A673 (cell line): Measurements from ENCODE around the gene PCIF1.

Experiments used
- CTCF ChIP-seq: fragments of 300-800, 200-600 bp; sonication (generic); conservative IDR thresholded peaks from 2 replicates; pipeline ENCODE4 v1.5.1; 2017; ENCODE audit warnings: low read depth, mild to moderate bottlenecking, antibody characterized with exemption, low read length, moderate library complexity, mixed read lengths
- EZH2 ChIP-seq: fragments of 200-600 bp; sonication (generic); IDR thresholded peaks from 2 replicates; pipeline ENCODE4 v1.6.1; 2017; ENCODE audit warnings: borderline replicate concordance, low read depth, mild to moderate bottlenecking, mixed read lengths, antibody characterized with exemption, low read length; ENCODE audit not compliant: poor library complexity, severe bottlenecking

GRCh38 chr20:45968801-45969711 lies 34.6 kb downstream of the PCIF1 start:
- TF ChIP-seq CTCF (no peak), EZH2 (no peak)
